CD4-positive, CD25-positive, alpha-beta regulatory T cell (primary cell): ENCODE results near the gene BCLAF1. TPM values are rescaled to one million over a fixed set of nuclear protein-coding genes. Genes with fewer than 3 reads are reported as not detected.
"Not testable (repeated sequence)": the region's sequence is repeated elsewhere in the genome, so short reads cannot be mapped to it uniquely, and the experiment has no call there.

Experiments
- ATAC-seq, 2 donors: fragments of 150-1000 bp; cut with Tn5 transposase; one replicate each; pipeline ENCODE4 v1.10.0; 2021; ENCODE audit warnings: low read depth in 2 of 2, moderate number of reproducible peaks in 2 of 2, moderate library complexity in 1 of 2
- DNase-seq, 3 donors: peaks; one replicate each; pipeline versions ENCODE4 v3.0.0 to v3.0.0-alpha.2; 2012 to 2022; ENCODE audit warnings: mixed read lengths in 1 of 3
- H3K27ac ChIP-seq: one replicate; pipeline ENCODE4 v1.7.0; 2013; ENCODE audit warnings: mild to moderate bottlenecking, low read length; ENCODE audit not compliant: insufficient read depth, poor library complexity, severe bottlenecking
- H3K27me3 ChIP-seq: one replicate; pipeline ENCODE4 v1.7.0; 2013; ENCODE audit warnings: low read length; ENCODE audit not compliant: control insufficient read depth, insufficient read depth
- H3K36me3 ChIP-seq: one replicate; pipeline ENCODE4 v1.7.0; 2013; ENCODE audit warnings: mild to moderate bottlenecking, low read length, moderate library complexity; ENCODE audit not compliant: control insufficient read depth, insufficient read depth
- H3K4me1 ChIP-seq: 2 replicates; pipeline ENCODE4 v1.7.0; 2013; ENCODE audit warnings: mild to moderate bottlenecking, low read length; ENCODE audit not compliant: insufficient read depth, control insufficient read depth, poor library complexity, severe bottlenecking
- H3K4me3 ChIP-seq: one replicate; pipeline ENCODE4 v1.7.0; 2013; ENCODE audit warnings: low read depth, mild to moderate bottlenecking, low read length, moderate library complexity
- H3K9me3 ChIP-seq, 2 experiments: 1 replicate in 1 of 2; 2 replicates in 1 of 2; pipeline ENCODE4 v1.7.0; 2013; ENCODE audit warnings: low read length in 2 of 2, mild to moderate bottlenecking in 1 of 2, moderate library complexity in 1 of 2; ENCODE audit not compliant: control insufficient read depth in 2 of 2
- H3K27ac Mint-ChIP-seq, 3 donors: one replicate each; pipeline ENCODE4 v1.8.0; 2020 to 2022; ENCODE audit warnings: mild to moderate bottlenecking in 3 of 3, mixed read lengths in 3 of 3, moderate library complexity in 2 of 3
- H3K27me3 Mint-ChIP-seq: one replicate; pipeline ENCODE4 v1.8.0; 2022; ENCODE audit warnings: mild to moderate bottlenecking, mixed read lengths
- H3K36me3 Mint-ChIP-seq: one replicate; pipeline ENCODE4 v1.8.0; 2020; ENCODE audit warnings: mixed read lengths
- H3K4me1 Mint-ChIP-seq, 4 donors: one replicate each; pipeline ENCODE4 v1.8.0; 2020 to 2022; ENCODE audit warnings: mixed read lengths in 4 of 4, mild to moderate bottlenecking in 1 of 4
- H3K4me3 Mint-ChIP-seq, 4 donors: one replicate each; pipeline ENCODE4 v1.8.0; 2020 to 2022; ENCODE audit warnings: mild to moderate bottlenecking in 4 of 4, mixed read lengths in 4 of 4, moderate library complexity in 3 of 4
- H3K9me3 Mint-ChIP-seq, 7 donors: one replicate each; pipeline ENCODE4 v1.8.0; 2020 to 2022; ENCODE audit warnings: mixed read lengths in 7 of 7, mild to moderate bottlenecking in 3 of 7, moderate library complexity in 2 of 7
- polyA plus RNA-seq, 4 donors: library from polyadenylated mRNA; unstranded; fragments of 300-500 nt; fragmentation: Illumina TruSeq; gene quantifications; one replicate each; pipeline ENCODE4 v1.2.3, GENCODE V29; 2021
- total RNA-seq: library from RNA; stranded (reverse); gene quantifications from one replicate; pipeline ENCODE4 v1.2.3, GENCODE V29; 2022

Gene BCLAF1
- total and polyA plus RNA-seq, 5 donors from 2014 or later, result 80.5 to 429 (median 104) TPM

GRCh38 chr6:136226027-136226673 lies 63.5 kb downstream of the BCLAF1 start:
- H3K36me3 Mint-ChIP-seq, result peaks cover 4% of the 10 kb centered on the region
- H3K36me3 ChIP-seq, result no peaks in the 10 kb centered on the region
- peaks cover 4 to 10% (median 6%) of the 10 kb centered on the region in 4 donors for H3K4me1 Mint-ChIP-seq
- DNase-seq (peak; percentile 19 to 64 (median 58)), ATAC-seq (peak; percentile 92)
- no peaks in the 10 kb centered on the region for H3K4me1 ChIP-seq
- no peaks in the 10 kb centered on the region for H3K27me3 Mint-ChIP-seq
- H3K27ac Mint-ChIP-seq, result peak overlapping the region in 1 of 3 donors; percentile 70
- no peak overlapping the region for H3K27ac ChIP-seq
- no peaks in the 10 kb centered on the region for H3K27me3 ChIP-seq
- H3K9me3 Mint-ChIP-seq, result peaks cover 0 to 1% (median 0%) of the 10 kb centered on the region in 7 donors
- H3K9me3 ChIP-seq, result no peaks in the 10 kb centered on the region
- H3K4me3 Mint-ChIP-seq, result peak overlapping the region; percentile 7 to 89 (median 56)
- peak overlapping the region; percentile 77 for H3K4me3 ChIP-seq

GRCh38 chr6:136225496-136225895 lies 64.2 kb downstream of the BCLAF1 start:
- Mint-ChIP-seq H3K27ac (no peak overlapping the region), H3K9me3 (peaks cover 0 to 1% (median 0%) of the 10 kb centered on the region in 7 donors), H3K4me3 (no peak overlapping the region)

GRCh38 chr6:136224974-136225373 lies 64.7 kb downstream of the BCLAF1 start:
- not testable (repeated sequence) for H3K4me1 Mint-ChIP-seq, H3K36me3 Mint-ChIP-seq, H3K27me3 ChIP-seq, H3K9me3 ChIP-seq, H3K27me3 Mint-ChIP-seq, H3K4me3 ChIP-seq, H3K27ac Mint-ChIP-seq, ATAC-seq, H3K9me3 Mint-ChIP-seq, H3K36me3 ChIP-seq, H3K4me1 ChIP-seq, DNase-seq, H3K4me3 Mint-ChIP-seq, H3K27ac ChIP-seq

More at GRCh38 chr6:136225496-136225895, 64.2 kb downstream of the BCLAF1 start:
- Histone ChIP-seq H3K27ac (no peak overlapping the region), H3K36me3 (no peaks in the 10 kb centered on the region), H3K27me3 (no peaks in the 10 kb centered on the region), H3K9me3 (no peaks in the 10 kb centered on the region), H3K4me1 (no peaks in the 10 kb centered on the region), H3K4me3 (no peak overlapping the region)
- no peak for ATAC-seq
- H3K4me1 Mint-ChIP-seq, result peaks cover 4 to 10% (median 6%) of the 10 kb centered on the region in 4 donors
- no peak for DNase-seq
- H3K27me3 Mint-ChIP-seq, result peaks cover 4% of the 10 kb centered on the region
- H3K36me3 Mint-ChIP-seq, result peaks cover under 1% of the 10 kb centered on the region

- no peaks in the 10 kb centered on the region for H3K36me3 ChIP-seq
- Mint-ChIP-seq H3K4me1 (no peaks in the 10 kb centered on the region), H3K27me3 (peaks cover 10% of the 10 kb centered on the region), H3K4me3 (no peak overlapping the region), H3K27ac (no peak overlapping the region), H3K9me3 (peaks cover 0 to 7% (median 1%) of the 10 kb centered on the region in 7 donors), H3K36me3 (no peaks in the 10 kb centered on the region)
- no peaks in the 10 kb centered on the region for H3K9me3 ChIP-seq
- H3K4me1 ChIP-seq, result no peaks in the 10 kb centered on the region
- no peak overlapping the region for H3K4me3 ChIP-seq
- no peak overlapping the region for H3K27ac ChIP-seq
- DNase-seq, result no peak
- no peaks in the 10 kb centered on the region for H3K27me3 ChIP-seq
- ATAC-seq, result no peak
These were observed 72.9 kb downstream of the BCLAF1 start for GRCh38 chr6:136216503-136217401.

- peaks cover 0 to under 1% (median 0%) of the 10 kb centered on the region in 7 donors for H3K9me3 Mint-ChIP-seq
These were observed 75.8 kb downstream of the BCLAF1 start for GRCh38 chr6:136213853-136214252.

GRCh38 chr6:136213012-136213539 lies 76.6 kb downstream of the BCLAF1 start:
- Histone ChIP-seq H3K4me1 (no peaks in the 10 kb centered on the region), H3K27me3 (no peaks in the 10 kb centered on the region), H3K27ac (no peak overlapping the region), H3K36me3 (no peaks in the 10 kb centered on the region), H3K4me3 (no peak overlapping the region), H3K9me3 (no peaks in the 10 kb centered on the region)
- ATAC-seq (no peak), DNase-seq (no peak)
- Mint-ChIP-seq H3K9me3 (peaks cover 0 to 2% (median 0%) of the 10 kb centered on the region in 7 donors), H3K27me3 (peaks cover 2% of the 10 kb centered on the region), H3K4me3 (no peak overlapping the region), H3K36me3 (no peaks in the 10 kb centered on the region), H3K27ac (no peak overlapping the region), H3K4me1 (no peaks in the 10 kb centered on the region)

More at GRCh38 chr6:136213853-136214252, 75.8 kb downstream of the BCLAF1 start:
- ATAC-seq (no peak), DNase-seq (no peak)
- Histone ChIP-seq H3K9me3 (no peaks in the 10 kb centered on the region), H3K4me3 (no peak overlapping the region), H3K27me3 (no peaks in the 10 kb centered on the region), H3K4me1 (no peaks in the 10 kb centered on the region), H3K27ac (no peak overlapping the region), H3K36me3 (no peaks in the 10 kb centered on the region)
- peaks cover 6% of the 10 kb centered on the region for H3K27me3 Mint-ChIP-seq
- no peaks in the 10 kb centered on the region for H3K4me1 Mint-ChIP-seq
- H3K27ac Mint-ChIP-seq, result no peak overlapping the region
- no peaks in the 10 kb centered on the region for H3K36me3 Mint-ChIP-seq
- no peak overlapping the region for H3K4me3 Mint-ChIP-seq

GRCh38 chr6:136212608-136213007 lies 77.0 kb downstream of the BCLAF1 start:
- Mint-ChIP-seq H3K27me3 (no peaks in the 10 kb centered on the region), H3K27ac (no peak overlapping the region), H3K4me1 (no peaks in the 10 kb centered on the region), H3K4me3 (peak overlapping the region in 1 of 4 donors; percentile 38), H3K36me3 (no peaks in the 10 kb centered on the region), H3K9me3 (peaks cover 0 to 2% (median 0%) of the 10 kb centered on the region in 7 donors)
- Histone ChIP-seq H3K4me1 (no peaks in the 10 kb centered on the region), H3K27me3 (no peaks in the 10 kb centered on the region), H3K9me3 (no peaks in the 10 kb centered on the region), H3K36me3 (no peaks in the 10 kb centered on the region), H3K4me3 (no peak overlapping the region), H3K27ac (no peak overlapping the region)
- ATAC-seq, result no peak
- DNase-seq, result no peak
